Trophoblast cell (in vitro differentiated cells and primary cell): ENCODE results near the gene POC5.
"Not testable (repeated sequence)": the region's sequence is repeated elsewhere in the genome, so short reads cannot be mapped to it uniquely, and the experiment has no call there.

Experiments
- DNase-seq, 2 donors: peaks; one replicate each; pipeline ENCODE4 v3.0.0-alpha.2; 2016
- H2AFZ ChIP-seq: 2 replicates; pipeline ENCODE4 v1.6.1; 2013; ENCODE audit warnings: low read length, moderate library complexity, mild to moderate bottlenecking; ENCODE audit not compliant: insufficient read depth, poor library complexity
- H2AK5ac ChIP-seq: 2 replicates; pipeline ENCODE4 v1.6.1; 2013; ENCODE audit warnings: mild to moderate bottlenecking, low read length
- H2BK120ac ChIP-seq: 2 replicates; pipeline ENCODE4 v1.6.1; 2013; ENCODE audit warnings: low read length, mild to moderate bottlenecking, moderate library complexity; ENCODE audit not compliant: insufficient read depth, poor library complexity
- H2BK12ac ChIP-seq: 2 replicates; pipeline ENCODE4 v1.6.1; 2013; ENCODE audit warnings: mild to moderate bottlenecking, low read length, moderate library complexity
- H2BK5ac ChIP-seq: 2 replicates; pipeline ENCODE4 v1.6.1; 2013; ENCODE audit warnings: low read length, low read depth, moderate library complexity, mild to moderate bottlenecking; ENCODE audit not compliant: poor library complexity
- H3K14ac ChIP-seq: 2 replicates; pipeline ENCODE4 v1.6.1; 2013; ENCODE audit warnings: mild to moderate bottlenecking, low read length
- H3K18ac ChIP-seq: 2 replicates; pipeline ENCODE4 v1.6.1; 2013; ENCODE audit warnings: mild to moderate bottlenecking, low read length
- H3K23ac ChIP-seq: 2 replicates; pipeline ENCODE4 v1.6.1; 2013; ENCODE audit warnings: low read length
- H3K27ac ChIP-seq: 2 replicates; pipeline ENCODE4 v1.5.1; 2013; ENCODE audit warnings: low read depth, mild to moderate bottlenecking, inconsistent platforms, low read length, moderate library complexity
- H3K27me3 ChIP-seq: 2 replicates; pipeline ENCODE4 v1.6.1; 2013; ENCODE audit warnings: inconsistent platforms, mild to moderate bottlenecking, low read length, moderate library complexity; ENCODE audit not compliant: insufficient read depth
- H3K36me3 ChIP-seq, 2 experiments: 1 replicate in 1 of 2; 2 replicates in 1 of 2; pipeline ENCODE4 v1.6.1; 2013; ENCODE audit warnings: low read length in 2 of 2, mild to moderate bottlenecking in 2 of 2, moderate library complexity in 1 of 2; ENCODE audit not compliant: insufficient read depth in 2 of 2, control insufficient read depth in 1 of 2
- H3K4ac ChIP-seq: 2 replicates; pipeline ENCODE4 v1.6.1; 2013; ENCODE audit warnings: low read depth, mild to moderate bottlenecking, low read length, moderate library complexity
- H3K4me1 ChIP-seq, 2 experiments: 1 replicate in 1 of 2; 2 replicates in 1 of 2; pipeline ENCODE4 v1.6.1; 2013; ENCODE audit warnings: low read length in 2 of 2, mild to moderate bottlenecking in 2 of 2, moderate library complexity in 1 of 2; ENCODE audit not compliant: insufficient read depth in 2 of 2, control insufficient read depth in 1 of 2
- H3K4me2 ChIP-seq: 2 replicates; pipeline ENCODE4 v1.6.1; 2013; ENCODE audit warnings: inconsistent platforms, mild to moderate bottlenecking, low read length, moderate library complexity
- H3K4me3 ChIP-seq: 2 replicates; pipeline ENCODE4 v1.5.1; 2013; ENCODE audit warnings: mild to moderate bottlenecking, low read depth, low read length, inconsistent platforms
- H3K79me1 ChIP-seq: one replicate; pipeline ENCODE4 v1.6.1; 2013; ENCODE audit warnings: low read length
- H3K79me2 ChIP-seq: 2 replicates; pipeline ENCODE4 v1.6.1; 2013; ENCODE audit warnings: low read length, mild to moderate bottlenecking; ENCODE audit not compliant: control insufficient read depth, insufficient read depth, poor library complexity
- H3K9ac ChIP-seq: 2 replicates; pipeline ENCODE4 v1.6.1; 2013; ENCODE audit warnings: mild to moderate bottlenecking, low read length
- H3K9me3 ChIP-seq: 2 replicates; pipeline ENCODE4 v1.6.1; 2013; ENCODE audit warnings: low read depth, mild to moderate bottlenecking, control low read depth, inconsistent platforms, low read length; ENCODE audit not compliant: insufficient read depth
- H4K12ac ChIP-seq: 2 replicates; pipeline ENCODE4 v1.6.1; 2013; ENCODE audit warnings: low read depth, mild to moderate bottlenecking, low read length, moderate library complexity
- H4K8ac ChIP-seq: 2 replicates; pipeline ENCODE4 v1.6.1; 2013; ENCODE audit warnings: low read depth, mild to moderate bottlenecking, low read length, moderate library complexity
- H4K91ac ChIP-seq: one replicate; pipeline ENCODE4 v1.6.1; 2013; ENCODE audit warnings: low read depth, mild to moderate bottlenecking, low read length, moderate library complexity
- WGBS: extraction: QIAGEN DNeasy Blood & Tissue Kit; methylation state at CpG from one replicate; pipeline ENCODE4 v1.1.7; 2013; ENCODE audit warnings: missing lambda C conversion rate; ENCODE audit not compliant: insufficient read length, insufficient coverage; ENCODE audit errors: extremely low coverage; 5-methylcytosine and 5-hydroxymethylcytosine counted together

The POC5 gene

DNA sequence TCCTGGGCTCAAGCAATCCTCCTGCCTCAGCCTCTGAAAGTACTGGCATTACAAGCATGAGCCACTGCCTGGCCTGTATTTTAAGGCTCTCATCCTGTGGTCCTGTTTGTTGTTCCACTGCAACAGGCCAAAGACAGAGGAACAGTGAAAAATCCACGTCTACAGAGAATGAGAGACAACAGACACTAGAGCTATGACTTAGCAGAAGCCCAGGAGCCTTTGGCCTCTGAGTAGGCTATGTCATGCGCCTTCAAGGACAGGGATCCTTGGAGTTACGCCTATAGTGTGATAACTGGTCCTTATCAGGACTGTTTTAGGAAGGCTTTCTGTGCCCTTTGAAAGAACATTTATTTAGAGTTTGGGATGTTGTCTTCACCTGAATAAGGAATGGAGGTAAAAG, 10.5 kb downstream of the POC5 start:
- Histone ChIP-seq H3K79me2 (no peaks in the 10 kb centered on the region), H3K4me2 (no peak overlapping the region), H2BK120ac (no peak overlapping the region), H3K9me3 (no peaks in the 10 kb centered on the region), H3K4me1 (no peaks in the 10 kb centered on the region), H3K36me3 (peaks cover 3% of the 10 kb centered on the region in 2 experiments), H3K9ac (no peak overlapping the region), H4K8ac (no peak overlapping the region), H2BK12ac (no peak overlapping the region), H3K23ac (no peak overlapping the region), H3K14ac (no peak overlapping the region), H4K12ac (no peak overlapping the region), H3K4ac (no peak overlapping the region), H3K18ac (no peak overlapping the region), H3K4me3 (no peak overlapping the region), H4K91ac (no peak overlapping the region), H3K27ac (no peak overlapping the region), H3K27me3 (no peaks in the 10 kb centered on the region), H2AK5ac (no peak overlapping the region), H2BK5ac (no peak overlapping the region), H3K79me1 (no peaks in the 10 kb centered on the region), H2AFZ (no peak overlapping the region)
- DNase-seq, result no peak
- no CpG with 5 or more reads among the region's 3 CpGs for WGBS

- no CpG with 5 or more reads among the region's 1 CpG for WGBS
- Histone ChIP-seq H2BK120ac (no peak overlapping the region), H2BK5ac (no peak overlapping the region)
Observed at GRCh38 chr5:75706016-75706415, 11.2 kb downstream of the POC5 start.

GRCh38 chr5:75701856-75702255, 15.4 kb downstream of the POC5 start:
- Histone ChIP-seq H3K79me1 (no peaks in the 10 kb centered on the region), H3K4ac (no peak overlapping the region)
- WGBS, result no CpG with 5 or more reads among the region's 4 CpGs

More at GRCh38 chr5:75706016-75706415, 11.2 kb downstream of the POC5 start:
- no peak overlapping the region for H3K4me2 ChIP-seq
- no peak overlapping the region for H3K27ac ChIP-seq
- no peaks in the 10 kb centered on the region for H3K79me2 ChIP-seq
- no peaks in the 10 kb centered on the region for H3K79me1 ChIP-seq
- no peaks in the 10 kb centered on the region for H3K4me1 ChIP-seq
- no peaks in the 10 kb centered on the region for H3K27me3 ChIP-seq
- H4K12ac ChIP-seq, result no peak overlapping the region
- peaks cover 3% of the 10 kb centered on the region in 2 experiments for H3K36me3 ChIP-seq
- no peak overlapping the region for H3K18ac ChIP-seq
- no peak overlapping the region for H3K23ac ChIP-seq
- no peak overlapping the region for H2AK5ac ChIP-seq
- DNase-seq, result no peak
- no peak overlapping the region for H3K9ac ChIP-seq
- no peak overlapping the region for H3K4me3 ChIP-seq
- no peak overlapping the region for H4K91ac ChIP-seq
- H3K14ac ChIP-seq, result no peak overlapping the region
- no peak overlapping the region for H4K8ac ChIP-seq
- H2AFZ ChIP-seq, result no peak overlapping the region
- no peak overlapping the region for H3K4ac ChIP-seq
- no peak overlapping the region for H2BK12ac ChIP-seq
- H3K9me3 ChIP-seq, result no peaks in the 10 kb centered on the region

GRCh38 chr5:75695472-75696351, 21.5 kb downstream of the POC5 start:
- not testable (repeated sequence) for H4K91ac ChIP-seq, H2BK12ac ChIP-seq, H3K9ac ChIP-seq, H3K4me2 ChIP-seq, H3K18ac ChIP-seq, H3K4me1 ChIP-seq, H3K4ac ChIP-seq, H3K27ac ChIP-seq, H3K79me2 ChIP-seq, H2BK120ac ChIP-seq, H3K14ac ChIP-seq, H3K23ac ChIP-seq, H2AK5ac ChIP-seq, H2BK5ac ChIP-seq, DNase-seq, H3K9me3 ChIP-seq, H3K36me3 ChIP-seq, H3K27me3 ChIP-seq, H3K4me3 ChIP-seq, H2AFZ ChIP-seq, H3K79me1 ChIP-seq, H4K12ac ChIP-seq
- H4K8ac ChIP-seq, result peak overlapping the region; percentile 54
- no CpG with 5 or more reads among the region's 22 CpGs for WGBS

More at GRCh38 chr5:75701856-75702255, 15.4 kb downstream of the POC5 start:
- no peak overlapping the region for H4K12ac ChIP-seq
- no peak overlapping the region for H2BK12ac ChIP-seq
- H3K4me1 ChIP-seq, result no peaks in the 10 kb centered on the region
- DNase-seq, result peak in 1 of 2 donors; percentile 18
- no peaks in the 10 kb centered on the region for H3K79me2 ChIP-seq
- H3K36me3 ChIP-seq, result peaks cover 2 to 3% of the 10 kb centered on the region in 2 experiments
- H3K9me3 ChIP-seq, result no peaks in the 10 kb centered on the region
- no peak overlapping the region for H2AK5ac ChIP-seq
- H3K27me3 ChIP-seq, result no peaks in the 10 kb centered on the region
- no peak overlapping the region for H3K14ac ChIP-seq
- H3K4me3 ChIP-seq, result no peak overlapping the region
- no peak overlapping the region for H2BK120ac ChIP-seq
- H3K18ac ChIP-seq, result no peak overlapping the region
- H2BK5ac ChIP-seq, result no peak overlapping the region
- no peak overlapping the region for H3K9ac ChIP-seq
- H4K91ac ChIP-seq, result no peak overlapping the region
- no peak overlapping the region for H2AFZ ChIP-seq
- no peak overlapping the region for H3K27ac ChIP-seq
- no peak overlapping the region for H3K23ac ChIP-seq
- H3K4me2 ChIP-seq, result no peak overlapping the region
- H4K8ac ChIP-seq, result no peak overlapping the region
